Nephron progenitor cell (in vitro differentiated cells): ENCODE measurements around the gene LMAN2L.

Experiments used
- DNase-seq: peaks from one replicate; pipeline ENCODE4 v3.0.0; 2021
- H3K27ac Mint-ChIP-seq: 2 replicates; pipeline ENCODE4 v1.8.0; 2021; ENCODE audit warnings: mild to moderate bottlenecking, moderate library complexity, mixed read lengths
- H3K27me3 Mint-ChIP-seq: 2 replicates; pipeline ENCODE4 v1.8.0; 2021; ENCODE audit warnings: mild to moderate bottlenecking, low read depth, mixed read lengths; ENCODE audit not compliant: poor library complexity
- H3K36me3 Mint-ChIP-seq: 2 replicates; pipeline ENCODE4 v1.8.0; 2021; ENCODE audit warnings: low read depth, mixed read lengths
- H3K4me1 Mint-ChIP-seq: 2 replicates; pipeline ENCODE4 v1.8.0; 2021; ENCODE audit warnings: mixed read lengths
- H3K4me3 Mint-ChIP-seq: 2 replicates; pipeline ENCODE4 v1.8.0; 2021; ENCODE audit warnings: mild to moderate bottlenecking, moderate library complexity, mixed read lengths
- H3K9me3 Mint-ChIP-seq: 2 replicates; pipeline ENCODE4 v1.8.0; 2021; ENCODE audit warnings: mild to moderate bottlenecking, moderate library complexity, mixed read lengths
- TF ChIP-seq, protein P1 (sequence below): fragments of 200-600 bp; sonication (generic); IDR thresholded peaks from 2 replicates; pipeline ENCODE4 v1.5.0; 2021; ENCODE audit warnings: antibody characterized with exemption

Gene LMAN2L

DNA sequence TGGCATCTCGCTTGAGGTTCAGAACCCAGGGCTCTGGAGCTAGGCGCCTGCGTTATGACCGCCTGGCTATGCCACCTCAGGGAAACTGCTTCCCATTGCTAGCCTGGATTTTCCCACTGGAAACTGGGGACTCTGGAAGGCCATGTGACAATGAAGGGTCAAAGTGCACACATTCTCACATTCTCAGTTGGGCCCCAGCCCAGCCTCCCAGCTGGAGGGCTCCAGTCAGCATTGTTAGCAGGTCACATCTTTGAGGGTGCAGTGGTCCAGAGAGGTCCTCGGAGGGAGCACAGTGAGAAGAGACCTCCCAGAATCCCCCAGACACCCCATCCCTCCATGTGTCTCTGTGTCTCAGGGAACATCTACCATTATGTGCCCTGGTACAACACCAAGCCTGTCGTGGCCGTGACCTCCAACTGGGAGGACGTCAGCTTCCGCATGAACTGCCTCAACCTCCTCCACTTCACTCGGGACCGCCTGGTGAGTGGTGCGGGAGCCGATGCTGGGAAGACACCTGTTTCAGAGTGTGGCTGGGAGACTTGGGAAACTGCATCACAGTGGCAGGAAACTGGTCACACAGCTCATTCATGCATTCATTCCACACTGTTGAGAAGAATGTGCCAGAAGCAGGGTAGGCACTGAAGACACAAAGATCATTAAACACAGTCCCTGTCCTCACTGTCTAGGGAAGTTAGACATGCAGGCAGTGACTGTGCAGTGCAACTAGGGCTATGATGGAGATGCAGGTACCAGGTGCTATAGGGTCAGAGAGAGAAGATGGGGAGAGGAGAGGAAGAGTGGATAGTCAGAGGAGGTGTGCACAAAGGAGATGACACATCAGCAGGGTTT, 55.7 kb downstream of the LMAN2L start:
- Mint-ChIP-seq H3K36me3 (no peaks in the 10 kb centered on the region), H3K9me3 (no peaks in the 10 kb centered on the region), H3K27me3 (peaks cover 9% of the 10 kb centered on the region), H3K4me3 (no peak overlapping the region), H3K27ac (no peak overlapping the region), H3K4me1 (peaks cover 35% of the 10 kb centered on the region)
- no peak for DNase-seq
- TF ChIP-seq, protein P1, sequence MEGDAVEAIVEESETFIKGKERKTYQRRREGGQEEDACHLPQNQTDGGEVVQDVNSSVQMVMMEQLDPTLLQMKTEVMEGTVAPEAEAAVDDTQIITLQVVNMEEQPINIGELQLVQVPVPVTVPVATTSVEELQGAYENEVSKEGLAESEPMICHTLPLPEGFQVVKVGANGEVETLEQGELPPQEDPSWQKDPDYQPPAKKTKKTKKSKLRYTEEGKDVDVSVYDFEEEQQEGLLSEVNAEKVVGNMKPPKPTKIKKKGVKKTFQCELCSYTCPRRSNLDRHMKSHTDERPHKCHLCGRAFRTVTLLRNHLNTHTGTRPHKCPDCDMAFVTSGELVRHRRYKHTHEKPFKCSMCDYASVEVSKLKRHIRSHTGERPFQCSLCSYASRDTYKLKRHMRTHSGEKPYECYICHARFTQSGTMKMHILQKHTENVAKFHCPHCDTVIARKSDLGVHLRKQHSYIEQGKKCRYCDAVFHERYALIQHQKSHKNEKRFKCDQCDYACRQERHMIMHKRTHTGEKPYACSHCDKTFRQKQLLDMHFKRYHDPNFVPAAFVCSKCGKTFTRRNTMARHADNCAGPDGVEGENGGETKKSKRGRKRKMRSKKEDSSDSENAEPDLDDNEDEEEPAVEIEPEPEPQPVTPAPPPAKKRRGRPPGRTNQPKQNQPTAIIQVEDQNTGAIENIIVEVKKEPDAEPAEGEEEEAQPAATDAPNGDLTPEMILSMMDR: no peak

DNA sequence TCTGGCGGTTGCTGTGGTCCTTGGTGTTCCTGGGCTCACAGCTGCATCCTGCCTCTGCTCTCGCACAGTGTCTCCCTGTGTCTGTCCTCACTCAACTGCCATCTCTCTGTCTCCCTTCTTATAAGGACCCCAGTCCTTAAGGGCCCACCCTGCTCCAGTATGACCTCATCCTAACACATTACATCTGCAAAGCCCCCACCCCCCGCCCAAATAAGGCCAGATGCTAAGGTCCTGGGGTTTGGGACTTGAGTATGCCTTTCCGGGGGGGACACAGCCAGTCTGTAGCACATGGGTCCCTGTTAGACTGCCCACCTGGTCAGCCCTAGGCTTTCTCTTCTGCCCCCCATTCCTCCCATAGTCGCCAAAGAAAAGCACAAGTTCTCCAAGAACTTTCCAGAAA, 56.6 kb downstream of the LMAN2L start:
- peaks cover 9% of the 10 kb centered on the region for H3K27me3 Mint-ChIP-seq

DNA sequence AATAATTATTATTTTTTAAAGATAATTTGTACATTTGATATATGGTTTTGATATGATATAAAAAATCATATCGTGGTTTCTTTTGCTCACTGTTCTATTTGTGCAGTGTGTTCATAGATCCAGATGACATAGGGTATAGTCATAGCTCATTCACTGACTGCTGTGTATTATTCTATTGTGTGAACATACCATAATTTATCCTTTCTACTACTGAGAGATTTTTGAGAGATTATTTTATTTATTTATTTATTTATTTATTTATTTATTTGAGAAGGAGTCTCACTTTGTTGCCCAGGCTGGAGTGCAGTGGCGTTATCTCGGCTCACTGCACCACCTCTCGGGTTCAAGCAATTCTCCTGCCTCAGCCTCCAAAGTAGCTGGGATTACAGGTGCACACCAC, 58.3 kb downstream of the LMAN2L start:
- Mint-ChIP-seq H3K27me3 (peaks cover 9% of the 10 kb centered on the region), H3K9me3 (no peaks in the 10 kb centered on the region), H3K27ac (no peak overlapping the region), H3K36me3 (no peaks in the 10 kb centered on the region), H3K4me1 (peaks cover 25% of the 10 kb centered on the region), H3K4me3 (no peak overlapping the region)
- DNase-seq: no peak
- TF ChIP-seq, protein P1: no peak

More for the DNA sequence above, 56.6 kb downstream of the LMAN2L start:
- no peaks in the 10 kb centered on the region for H3K36me3 Mint-ChIP-seq
- no peaks in the 10 kb centered on the region for H3K9me3 Mint-ChIP-seq
- no peak for DNase-seq
- TF ChIP-seq, protein P1: no peak
- no peak overlapping the region for H3K4me3 Mint-ChIP-seq
- H3K27ac Mint-ChIP-seq: no peak overlapping the region
- H3K4me1 Mint-ChIP-seq: peaks cover 34% of the 10 kb centered on the region

DNA sequence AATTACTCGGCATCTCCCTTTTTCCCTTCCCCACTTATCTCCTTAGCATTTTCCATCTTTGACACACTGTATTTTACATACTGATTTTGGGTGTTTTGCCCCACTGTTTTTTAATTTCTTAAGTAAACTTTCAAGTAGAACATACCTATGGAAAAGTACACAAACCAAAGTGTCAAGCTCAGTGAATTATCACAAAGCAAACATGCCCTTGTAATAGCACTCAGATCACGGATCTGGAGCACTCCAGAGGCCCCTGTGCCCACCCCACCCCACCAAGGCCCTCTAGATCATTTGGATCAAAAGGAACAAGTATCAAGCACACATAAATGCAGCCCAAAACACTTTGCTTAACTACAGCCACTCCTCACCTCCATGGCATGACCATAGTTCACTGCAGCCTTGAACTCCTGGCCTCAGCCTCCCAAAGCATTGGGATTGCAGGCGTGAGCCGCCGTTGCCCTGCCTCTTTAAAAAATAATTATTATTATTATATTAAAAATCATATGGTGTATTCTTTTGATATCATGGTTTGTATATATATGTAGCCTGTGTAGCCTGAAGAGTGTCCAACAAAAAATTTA, 59.2 kb downstream of the LMAN2L start:
- TF ChIP-seq, protein P1: no peak
- Mint-ChIP-seq H3K36me3 (no peaks in the 10 kb centered on the region), H3K9me3 (no peaks in the 10 kb centered on the region), H3K27ac (no peak overlapping the region), H3K27me3 (peaks cover 9% of the 10 kb centered on the region), H3K4me1 (peaks cover 22% of the 10 kb centered on the region), H3K4me3 (no peak overlapping the region)
- no peak for DNase-seq

DNA sequence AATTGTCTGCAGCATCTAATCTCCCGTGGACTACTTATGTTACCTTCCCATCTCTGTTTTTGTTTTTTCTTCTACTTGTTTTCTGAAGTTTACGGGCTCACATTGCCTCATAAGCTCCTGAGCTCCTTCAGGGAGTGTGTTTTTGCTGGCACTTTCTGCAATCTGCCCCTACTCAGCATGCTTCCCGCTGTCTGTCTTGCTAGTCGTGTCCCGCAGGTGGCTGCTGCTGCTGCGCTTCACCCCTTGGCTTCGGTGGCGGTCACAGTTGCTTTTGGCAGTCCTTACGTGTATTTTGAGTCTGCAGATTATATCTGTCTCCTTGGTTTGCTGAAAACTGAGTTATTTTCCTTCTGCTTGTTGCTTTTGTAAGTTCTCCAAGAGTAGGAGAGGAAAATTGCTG, 60.0 kb downstream of the LMAN2L start:
- no peak overlapping the region for H3K27ac Mint-ChIP-seq
- DNase-seq: no peak
- no peak overlapping the region for H3K4me3 Mint-ChIP-seq
- H3K27me3 Mint-ChIP-seq: peaks cover 9% of the 10 kb centered on the region
- TF ChIP-seq, protein P1: no peak
- no peaks in the 10 kb centered on the region for H3K36me3 Mint-ChIP-seq
- no peaks in the 10 kb centered on the region for H3K9me3 Mint-ChIP-seq
- peaks cover 19% of the 10 kb centered on the region for H3K4me1 Mint-ChIP-seq
